ENCODE data around the gene EFHC1. TPM values are rescaled to one million over a fixed set of nuclear protein-coding genes. Genes with fewer than 3 reads are reported as not detected.

Gene EFHC1
- total RNA-seq, 1 experiment from 2014 or later = 13.2 TPM

DNA sequence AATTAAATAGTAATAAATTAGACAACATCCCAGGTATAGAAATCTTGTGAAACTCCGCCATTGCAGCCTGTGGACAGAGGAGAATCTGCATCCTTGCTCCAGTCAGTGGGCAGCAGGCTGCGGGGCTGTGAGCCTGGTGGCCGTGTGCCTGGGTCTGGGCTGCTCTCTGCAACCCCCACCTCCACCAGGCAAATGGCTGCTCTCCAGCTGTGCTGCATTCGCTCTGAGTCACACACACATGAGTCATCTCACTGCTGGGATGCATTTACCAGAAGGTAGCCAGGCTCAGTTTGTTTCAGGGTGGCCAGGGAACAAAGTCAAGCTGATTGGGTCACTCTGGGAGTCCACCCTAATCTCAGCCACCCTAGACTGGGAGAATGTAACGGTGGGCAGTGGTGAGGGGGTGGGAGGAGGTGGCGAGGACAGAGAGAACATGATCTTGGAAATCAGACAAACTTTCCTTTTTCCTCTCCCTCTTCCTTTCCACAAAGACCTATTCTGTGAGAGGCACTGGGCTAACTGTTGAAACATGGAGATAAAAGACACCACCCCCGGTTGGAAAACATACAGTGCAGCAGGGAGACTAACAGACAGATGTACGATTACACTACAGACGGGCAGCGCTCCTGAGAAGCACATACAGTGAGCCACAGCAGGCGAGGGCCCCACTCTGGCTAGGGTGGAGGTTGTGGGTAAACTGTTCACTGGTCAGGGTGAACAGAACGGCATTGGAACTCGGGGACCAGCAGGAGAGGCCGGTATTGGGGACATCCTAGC is 97.5 kb downstream of the EFHC1 start:
- no peak overlapping the region for H2AFZ ChIP-seq (ENCODE audit: low read length)
- peak overlapping the region; percentile 51; the same call in 1 of the 2 replicates for H3K14ac ChIP-seq (ENCODE audit: insufficient read depth, low read length)
- peak overlapping the region; percentile 1 for H3K18ac ChIP-seq (ENCODE audit: insufficient read length, low read depth, low read length)
- H2BK5ac ChIP-seq (ENCODE audit: insufficient read length, low read length) = no peak overlapping the region
- H3K4me1 ChIP-seq (ENCODE audit: insufficient read depth, low read length) = peaks cover 3% of the 10 kb centered on the region; the same call in 1 of the 2 replicates
- Mint-ChIP-seq H3K4me1 (peaks cover 31 to 49% of the 10 kb centered on the region in 2 experiments), H3K27me3 (ENCODE audit: low read depth) (no peaks in the 10 kb centered on the region), H3K4me3 (peak overlapping the region in 1 of 2 experiments; percentile 7; a peak in 3 of 5 replicates), H3K36me3 (ENCODE audit: insufficient read depth in 1 of 3, low read depth in 3 of 3) (peaks cover 6 to 30% (median 9%) of the 10 kb centered on the region in 3 experiments; a peak in 4 of 7 replicates), H3K27ac (peak overlapping the region; percentile 92 to 95 (median 92)), H3K9me3 (no peaks in the 10 kb centered on the region)
- TF ChIP-seq, protein P1, sequence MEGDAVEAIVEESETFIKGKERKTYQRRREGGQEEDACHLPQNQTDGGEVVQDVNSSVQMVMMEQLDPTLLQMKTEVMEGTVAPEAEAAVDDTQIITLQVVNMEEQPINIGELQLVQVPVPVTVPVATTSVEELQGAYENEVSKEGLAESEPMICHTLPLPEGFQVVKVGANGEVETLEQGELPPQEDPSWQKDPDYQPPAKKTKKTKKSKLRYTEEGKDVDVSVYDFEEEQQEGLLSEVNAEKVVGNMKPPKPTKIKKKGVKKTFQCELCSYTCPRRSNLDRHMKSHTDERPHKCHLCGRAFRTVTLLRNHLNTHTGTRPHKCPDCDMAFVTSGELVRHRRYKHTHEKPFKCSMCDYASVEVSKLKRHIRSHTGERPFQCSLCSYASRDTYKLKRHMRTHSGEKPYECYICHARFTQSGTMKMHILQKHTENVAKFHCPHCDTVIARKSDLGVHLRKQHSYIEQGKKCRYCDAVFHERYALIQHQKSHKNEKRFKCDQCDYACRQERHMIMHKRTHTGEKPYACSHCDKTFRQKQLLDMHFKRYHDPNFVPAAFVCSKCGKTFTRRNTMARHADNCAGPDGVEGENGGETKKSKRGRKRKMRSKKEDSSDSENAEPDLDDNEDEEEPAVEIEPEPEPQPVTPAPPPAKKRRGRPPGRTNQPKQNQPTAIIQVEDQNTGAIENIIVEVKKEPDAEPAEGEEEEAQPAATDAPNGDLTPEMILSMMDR (conservative IDR thresholded peaks at IDR 0.05) = no peak
- no peak overlapping the region for H2AK5ac ChIP-seq (ENCODE audit: insufficient read length, low read length)
- no peak overlapping the region for H3K56ac ChIP-seq (ENCODE audit: insufficient read length, low read depth, low read length)
- no peak overlapping the region for H4K91ac ChIP-seq (ENCODE audit: insufficient read length, low read depth, low read length)
- H3K9me3 ChIP-seq (ENCODE audit: control insufficient read depth, low read depth, low read length) = no peaks in the 10 kb centered on the region
- no peak overlapping the region for H3K23ac ChIP-seq (ENCODE audit: insufficient read length, low read depth, low read length)
- H3K27me3 ChIP-seq (ENCODE audit: insufficient read depth, low read length) = no peaks in the 10 kb centered on the region
- H4K8ac ChIP-seq (replicated peaks; ENCODE audit: insufficient read length, low read depth, low read length) = no peak overlapping the region
- no peaks in the 10 kb centered on the region for H3K23me2 ChIP-seq (ENCODE audit: insufficient read length, low read depth, low read length, poor library complexity, severe bottlenecking)
- peaks cover 2% of the 10 kb centered on the region; the same call in 1 of the 2 replicates for H3K79me2 ChIP-seq (ENCODE audit: insufficient read depth, low read length)
- H4K20me1 ChIP-seq (ENCODE audit: control insufficient read depth, insufficient read depth, insufficient read length) = no peaks in the 10 kb centered on the region
- no peak overlapping the region for H3T11ph ChIP-seq (ENCODE audit: low read length)
- no peak overlapping the region for H2BK20ac ChIP-seq (ENCODE audit: low read depth, low read length, poor library complexity, severe bottlenecking)
- no peak overlapping the region for H2BK120ac ChIP-seq (ENCODE audit: low read depth, low read length, poor library complexity, severe bottlenecking)
- no peak overlapping the region for H3K27ac ChIP-seq (ENCODE audit: insufficient read length, low read depth, low read length)
- no peak overlapping the region for H2BK15ac ChIP-seq (ENCODE audit: low read depth, low read length)
- H2BK12ac ChIP-seq (ENCODE audit: insufficient read length, low read depth, low read length) = no peak overlapping the region
- no peak overlapping the region for H3K9ac ChIP-seq (ENCODE audit: extremely low read depth, insufficient read length, low read length)
- H3K4ac ChIP-seq (ENCODE audit: low read depth, low read length) = no peak overlapping the region
- DNase-seq = peak; percentile 90
- H4K5ac ChIP-seq (ENCODE audit: insufficient read length, low read depth, low read length) = no peak overlapping the region
- WGBS (ENCODE audit: extremely low coverage, insufficient read length, low lambda C conversion rate) = no CpG with 5 or more reads among the region's 14 CpGs
- peak overlapping the region; percentile 9 for H3K4me2 ChIP-seq (ENCODE audit: insufficient read depth, insufficient read length, low read length)
- H3K79me1 ChIP-seq (ENCODE audit: insufficient read depth, low read depth, low read length, poor library complexity, severe bottlenecking) = no peaks in the 10 kb centered on the region

Data from H9 (cell line).